GM12878 (cell line): Measurements from ENCODE around the gene TSPAN16. TPM values are rescaled to one million over a fixed set of nuclear protein-coding genes. Genes with fewer than 3 reads are reported as not detected.

Experiments
- ATAC-seq: fragments of 200-7000 bp; cut with Tn5 transposase; 3 replicates; pipeline ENCODE4 v1.9.1; 2020; ENCODE audit warnings: mild to moderate bottlenecking, moderate library complexity
- BruUV-seq: library from RNA; stranded (reverse); fragments of 400-500 nt; replicated peaks from 2 replicates; lab custom pipeline; 2021; lab: Mats Ljungman, UMichigan
- CTCF ChIA-PET: fragments of 300-600 bp; sonication (Branson Sonifier 250); formaldehyde crosslinking; extraction: SDS; loops from one replicate; lab custom pipeline; 2021; ENCODE audit warnings: inconsistent platforms; lab: Yijun Ruan, JAX
- POLR2A ChIA-PET: fragments of 350-600 bp; formaldehyde crosslinking; extraction: SDS; loops from one replicate; lab custom pipeline; 2021; ENCODE audit warnings: inconsistent platforms; lab: Charles Lee
- RAD21 ChIA-PET: fragments of 300-600 bp; sonication (Branson Sonifier 250); formaldehyde crosslinking; loops from one replicate; lab custom pipeline; 2023; ENCODE audit warnings: antibody characterized with exemption; ENCODE audit not compliant: unreplicated experiment; lab: Charles Lee
- SMC1A ChIA-PET: fragments of 300-600 bp; sonication (Branson Sonifier 250); formaldehyde crosslinking; loops from one replicate; lab custom pipeline; 2023; ENCODE audit not compliant: unreplicated experiment, uncharacterized antibody; lab: Charles Lee
- DNase-seq: peaks from one replicate; pipeline ENCODE4 v3.0.0-alpha.2; 2011; ENCODE audit warnings: low read depth, low spot score
- FAIRE-seq: peaks from 3 replicates; lab custom pipeline; 2011; peaks lifted over from hg19 to GRCh38; lab: Jason Lieb, UNC
- H2AFZ ChIP-seq: 2 replicates; pipeline ENCODE4 v1.6.0; 2011; ENCODE audit warnings: low read depth, low read length, control low read depth; ENCODE audit not compliant: control insufficient read depth
- H3K27ac ChIP-seq: 2 replicates; pipeline ENCODE4 v1.5.1; 2011; ENCODE audit warnings: control low read depth; ENCODE audit not compliant: control insufficient read depth, insufficient read depth
- H3K27me3 ChIP-seq, 2 experiments: replicated peaks in 1 of 2; 2 replicates each; pipeline versions ENCODE4 v1.6.0 to v1.6.1; 2011; ENCODE audit warnings: low read length in 1 of 2; ENCODE audit not compliant: control insufficient read depth in 2 of 2, insufficient read depth in 2 of 2
- H3K36me3 ChIP-seq, 2 experiments: 2 replicates each; pipeline ENCODE4 v1.5.1; 2011; ENCODE audit warnings: low read length in 1 of 2; ENCODE audit not compliant: control insufficient read depth in 2 of 2, insufficient read depth in 2 of 2
- H3K4me1 ChIP-seq: 2 replicates; pipeline ENCODE4 v1.6.1; 2011; ENCODE audit warnings: mild to moderate bottlenecking, low read length, moderate library complexity, mixed read lengths; ENCODE audit not compliant: control insufficient read depth, insufficient read depth
- H3K4me2 ChIP-seq: 2 replicates; pipeline ENCODE4 v1.6.0; 2011; ENCODE audit warnings: control low read depth; ENCODE audit not compliant: control insufficient read depth, insufficient read depth
- H3K4me3 ChIP-seq: fragments of 200-600 bp; sonication (generic); 2 replicates; pipeline ENCODE4 v1.5.1; 2016
- H3K79me2 ChIP-seq: 2 replicates; pipeline ENCODE4 v1.6.0; 2011; ENCODE audit warnings: low read length; ENCODE audit not compliant: control insufficient read depth, insufficient read depth
- H3K9ac ChIP-seq: 2 replicates; pipeline ENCODE4 v1.8.0; 2011; ENCODE audit warnings: low read length, control low read depth, mixed read lengths; ENCODE audit not compliant: control insufficient read depth, insufficient read depth
- H3K9me3 ChIP-seq: replicated peaks from 3 replicates; pipeline ENCODE4 v1.5.1; 2011; ENCODE audit warnings: mild to moderate bottlenecking, low read length; ENCODE audit not compliant: control insufficient read depth, insufficient read depth
- H4K20me1 ChIP-seq: 2 replicates; pipeline ENCODE4 v1.6.0; 2011; ENCODE audit not compliant: control insufficient read depth, insufficient read depth
- BHLHE40 ChIP-seq, 2 experiments: fragments of 450-650 bp in 1 of 2; IDR thresholded peaks; 2 replicates each; pipeline ENCODE4 v1.6.1; 2011 to 2017; ENCODE audit warnings: low read depth in 2 of 2, borderline replicate concordance in 1 of 2, improper control_type of control experiment in 1 of 2, low read length in 1 of 2, mild to moderate bottlenecking in 1 of 2
- CTCF ChIP-seq, 3 experiments: IDR thresholded peaks in 2 of 3; conservative IDR thresholded peaks in 1 of 3; 2 replicates each; pipeline ENCODE4 v1.5.1; 2011; ENCODE audit warnings: low read depth in 3 of 3, low read length in 3 of 3, mild to moderate bottlenecking in 3 of 3, control low read depth in 2 of 3, moderate library complexity in 2 of 3, inconsistent platforms in 1 of 3, mixed read lengths in 1 of 3; ENCODE audit not compliant: control insufficient read depth in 2 of 3, insufficient read depth in 1 of 3; ENCODE audit errors: extremely low read depth in 1 of 3
- IRF4 ChIP-seq: IDR thresholded peaks from 2 replicates; pipeline ENCODE4 v1.6.1; 2011; ENCODE audit warnings: low read depth, low read length
- LARP7 ChIP-seq: fragments of 450-650 bp; IDR thresholded peaks from 2 replicates; pipeline ENCODE4 v1.6.1; 2017; ENCODE audit warnings: mild to moderate bottlenecking
- MLLT1 ChIP-seq: fragments of 450-650 bp; IDR thresholded peaks from 2 replicates; pipeline ENCODE4 v1.6.1; 2016; ENCODE audit warnings: mild to moderate bottlenecking
- MTA3 ChIP-seq: IDR thresholded peaks from 2 replicates; pipeline ENCODE4 v1.6.1; 2012; ENCODE audit warnings: low read length, inconsistent platforms, borderline replicate concordance
- NFIC ChIP-seq: IDR thresholded peaks from 2 replicates; pipeline ENCODE4 v1.6.1; 2012; ENCODE audit warnings: low read depth, mild to moderate bottlenecking, inconsistent platforms, low read length, moderate library complexity
- PML ChIP-seq: IDR thresholded peaks from 2 replicates; pipeline ENCODE4 v1.6.1; 2012; ENCODE audit warnings: low read length, inconsistent platforms
- POLR2A ChIP-seq: IDR thresholded peaks from 2 replicates; pipeline ENCODE4 v1.6.1; 2011; ENCODE audit warnings: low read depth, mild to moderate bottlenecking, low read length
- POLR2AphosphoS2 ChIP-seq: IDR thresholded peaks from 2 replicates; pipeline ENCODE4 v1.6.1; 2011; ENCODE audit warnings: low read depth, mild to moderate bottlenecking, low read length, improper control_type of control experiment, moderate library complexity
- STAT3 ChIP-seq: IDR thresholded peaks from 2 replicates; pipeline ENCODE4 v1.6.1; 2011; ENCODE audit warnings: low read depth, low read length, improper control_type of control experiment
- SUZ12 ChIP-seq: fragments of 200-600 bp; sonication (generic); IDR thresholded peaks from one replicate; pipeline ENCODE4 v1.6.1; 2018; ENCODE audit warnings: antibody characterized with exemption, mild to moderate bottlenecking; ENCODE audit not compliant: unreplicated experiment
- TCF12 ChIP-seq: IDR thresholded peaks from 2 replicates; pipeline ENCODE4 v1.6.1; 2011; ENCODE audit warnings: low read depth, mild to moderate bottlenecking, low read length
- YY1 ChIP-seq: IDR thresholded peaks from 2 replicates; pipeline ENCODE4 v1.6.1; 2011; ENCODE audit warnings: low read depth, mild to moderate bottlenecking, low read length
- whole genome bisulfite sequencing: methylation state at CpG from one replicate; pipeline ENCODE4 v1.1.6; 2016; ENCODE audit warnings: low lambda C conversion rate; ENCODE audit not compliant: insufficient replicate concordance, insufficient coverage; ENCODE audit errors: missing lambda C conversion rate; 5-methylcytosine and 5-hydroxymethylcytosine counted together
- in situ Hi-C: fragments of 300-500 bp; cut with MboI; formaldehyde crosslinking; loops from 9 replicates; pipeline ENCODE4 v1.14.3; 2018; ENCODE audit warnings: mixed read lengths
- intact Hi-C: fragments of 100-400 bp; cut with micrococcal nuclease; formaldehyde crosslinking; loops from one replicate; pipeline ENCODE4 v1.14.2; 2022; ENCODE audit not compliant: unreplicated experiment
- polyA plus RNA-seq, 11 experiments: library from polyadenylated mRNA; depleted of rRNA in 4 of 11; unstranded in 6 of 11; stranded (reverse) in 5 of 11; fragments of >200 nt; fragmentation: Nextera tagmentation in 4 of 11; fragmentation: Illumina TruSeq in 1 of 11; extraction: Ambion mirVana in 4 of 11; extraction: Trizol in 1 of 11; gene quantifications; 1 replicate in 1 of 11; 2 replicates in 10 of 11; pipeline versions ENCODE4 v1.2.1 to v1.2.3, GENCODE V29; 2011 to 2016; ENCODE audit warnings: inconsistent platforms in 2 of 11, missing spikeins in 2 of 11, low read depth in 1 of 11
- total RNA-seq, 4 experiments: library from RNA; depleted of rRNA in 3 of 4; stranded (reverse); fragments of >200 nt in 3 of 4; fragmentation: Illumina TruSeq in 1 of 4; extraction: Trizol in 1 of 4; gene quantifications; 2 replicates each; pipeline versions ENCODE4 v1.2.1 to v1.2.3, GENCODE V29; 2013 to 2021
- TF ChIP-seq, protein P1 (sequence below): IDR thresholded peaks from 2 replicates; pipeline ENCODE4 v1.6.1; 2012; ENCODE audit warnings: low read depth, low read length, improper control_type of control experiment
- TF ChIP-seq, protein P2 (sequence below): fragments of 150-350 bp; IDR thresholded peaks from 2 replicates; pipeline ENCODE4 v1.6.1; 2014; ENCODE audit warnings: mild to moderate bottlenecking, low read depth, low read length

TSPAN16 gene
- total and polyA plus RNA-seq, 10 of the 15 experiments (the other 5 are each of a cell fraction or from before 2014, with no cell fraction given): not detected

DNA sequence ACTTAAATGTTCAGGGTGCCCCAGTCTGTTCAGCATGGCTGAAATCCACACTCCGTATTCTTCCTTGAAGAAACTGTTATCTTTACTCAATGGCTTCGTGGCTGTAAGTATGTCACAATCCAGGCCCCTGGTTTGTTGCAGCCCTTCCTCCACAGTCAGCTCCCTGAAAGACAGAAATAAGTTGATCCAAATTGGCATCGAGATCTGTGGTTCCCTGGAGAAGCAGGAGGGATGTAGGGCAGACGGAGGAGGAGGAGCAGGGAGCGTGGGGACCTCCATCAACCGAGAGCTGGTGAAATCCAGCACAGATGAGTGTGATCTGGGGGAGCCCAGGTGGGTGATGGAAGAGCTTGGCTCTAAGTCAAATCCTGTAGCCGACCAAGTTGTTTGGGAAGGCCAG lies 304 bp downstream of the TSPAN16 start:
- ChIA-PET SMC1A (interaction anchor here (1.0 to 3.3 kb wide), 5 partner anchors 10 to 84 kb away, joined by 3 to 23 read pairs (median 5); partner anchors contain the start of genes CCDC159, RAB3D, SWSAP1 and TMEM205), CTCF (interaction anchor here (0.7 to 5.2 kb wide), 7 partner anchors 9 to 186 kb away, joined by 3 to 51 read pairs (median 7); partner anchors contain the start of genes EPOR and SWSAP1), RAD21 (interaction anchor here (0.6 to 1.9 kb wide), 8 partner anchors 20 to 186 kb away, joined by 3 to 9 read pairs (median 4); partner anchors contain the start of gene SWSAP1), POLR2A (no interaction called here)
- no peak overlapping the region for H3K27ac ChIP-seq
- ATAC-seq (no peak), FAIRE-seq (no peak), DNase-seq (no peak)
- no peak overlapping the region for H2AFZ ChIP-seq
- H3K79me2 ChIP-seq: no peaks in the 10 kb centered on the region
- intact Hi-C loops: no loop called here
- TF ChIP-seq IRF4 (no peak), STAT3 (no peak), YY1 (no peak), MLLT1 (no peak), BHLHE40 (IDR thresholded peaks at IDR 0.05; ENCODE audit: borderline replicate concordance in 1 of 2, low read depth in 2 of 2, low read length in 1 of 2) (no peak), NFIC (no peak), PML (no peak), LARP7 (no peak), SUZ12 (no peak), CTCF (IDR thresholded peaks at IDR 0.05 in 2 of 3, conservative IDR thresholded peaks at IDR 0.05 in 1 of 3; ENCODE audit: control insufficient read depth in 2 of 3, extremely low read depth in 1 of 3, insufficient read depth in 1 of 3, low read depth in 3 of 3, low read length in 3 of 3) (no peak), MTA3 (no peak), TCF12 (no peak), POLR2A (no peak), POLR2AphosphoS2 (no peak)
- TF ChIP-seq, protein P1, sequence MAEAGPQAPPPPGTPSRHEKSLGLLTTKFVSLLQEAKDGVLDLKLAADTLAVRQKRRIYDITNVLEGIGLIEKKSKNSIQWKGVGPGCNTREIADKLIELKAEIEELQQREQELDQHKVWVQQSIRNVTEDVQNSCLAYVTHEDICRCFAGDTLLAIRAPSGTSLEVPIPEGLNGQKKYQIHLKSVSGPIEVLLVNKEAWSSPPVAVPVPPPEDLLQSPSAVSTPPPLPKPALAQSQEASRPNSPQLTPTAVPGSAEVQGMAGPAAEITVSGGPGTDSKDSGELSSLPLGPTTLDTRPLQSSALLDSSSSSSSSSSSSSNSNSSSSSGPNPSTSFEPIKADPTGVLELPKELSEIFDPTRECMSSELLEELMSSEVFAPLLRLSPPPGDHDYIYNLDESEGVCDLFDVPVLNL: no peak
- TF ChIP-seq, protein P2, sequence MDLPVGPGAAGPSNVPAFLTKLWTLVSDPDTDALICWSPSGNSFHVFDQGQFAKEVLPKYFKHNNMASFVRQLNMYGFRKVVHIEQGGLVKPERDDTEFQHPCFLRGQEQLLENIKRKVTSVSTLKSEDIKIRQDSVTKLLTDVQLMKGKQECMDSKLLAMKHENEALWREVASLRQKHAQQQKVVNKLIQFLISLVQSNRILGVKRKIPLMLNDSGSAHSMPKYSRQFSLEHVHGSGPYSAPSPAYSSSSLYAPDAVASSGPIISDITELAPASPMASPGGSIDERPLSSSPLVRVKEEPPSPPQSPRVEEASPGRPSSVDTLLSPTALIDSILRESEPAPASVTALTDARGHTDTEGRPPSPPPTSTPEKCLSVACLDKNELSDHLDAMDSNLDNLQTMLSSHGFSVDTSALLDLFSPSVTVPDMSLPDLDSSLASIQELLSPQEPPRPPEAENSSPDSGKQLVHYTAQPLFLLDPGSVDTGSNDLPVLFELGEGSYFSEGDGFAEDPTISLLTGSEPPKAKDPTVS: no peak
- peaks cover 7% of the 10 kb centered on the region for H3K4me1 ChIP-seq
- no peak overlapping the region for H3K4me2 ChIP-seq
- H3K9me3 ChIP-seq: no peaks in the 10 kb centered on the region
- no peaks in the 10 kb centered on the region for H4K20me1 ChIP-seq
- H3K36me3 ChIP-seq: no peaks in the 10 kb centered on the region
- no TSS peak for BruUV-seq
- 56% methylated on average over 7 of the region's 7 CpGs for WGBS
- in situ Hi-C loops: loop anchor here (10.0 kb wide), 1 partner anchor 179 kb away; no protein-coding TSS in a partner anchor
- no peak overlapping the region for H3K4me3 ChIP-seq
- no peaks in the 10 kb centered on the region for H3K27me3 ChIP-seq
- no peak overlapping the region for H3K9ac ChIP-seq
